ENCODE data around the gene IFT80.

GRCh38 chr3:160379628-160380214, 19.3 kb downstream of the IFT80 start:
- TF ChIP-seq CTCF (IDR thresholded peaks at IDR 0.05) (no peak), POLR2A (IDR thresholded peaks at IDR 0.05) (no peak)
